Body of pancreas (tissue), 4 donors: ENCODE measurements around the gene MIA.

Experiments
- POLR2A ChIP-seq, 3 donors: fragments of 450-650 bp; IDR thresholded peaks; one replicate each; pipeline ENCODE4 v1.6.1; 2016; ENCODE audit warnings: antibody characterized with exemption in 3 of 3, mild to moderate bottlenecking in 2 of 3
- TF ChIP-seq, protein P1 (sequence below), 7 experiments: fragments of 450-650 bp in 4 of 7; fragments of 200-600 bp in 3 of 7; sonication (generic) in 3 of 7; IDR thresholded peaks; one replicate each; pipeline ENCODE4 v1.5.1; 2016 to 2019; ENCODE audit warnings: antibody characterized with exemption in 7 of 7

DNA sequence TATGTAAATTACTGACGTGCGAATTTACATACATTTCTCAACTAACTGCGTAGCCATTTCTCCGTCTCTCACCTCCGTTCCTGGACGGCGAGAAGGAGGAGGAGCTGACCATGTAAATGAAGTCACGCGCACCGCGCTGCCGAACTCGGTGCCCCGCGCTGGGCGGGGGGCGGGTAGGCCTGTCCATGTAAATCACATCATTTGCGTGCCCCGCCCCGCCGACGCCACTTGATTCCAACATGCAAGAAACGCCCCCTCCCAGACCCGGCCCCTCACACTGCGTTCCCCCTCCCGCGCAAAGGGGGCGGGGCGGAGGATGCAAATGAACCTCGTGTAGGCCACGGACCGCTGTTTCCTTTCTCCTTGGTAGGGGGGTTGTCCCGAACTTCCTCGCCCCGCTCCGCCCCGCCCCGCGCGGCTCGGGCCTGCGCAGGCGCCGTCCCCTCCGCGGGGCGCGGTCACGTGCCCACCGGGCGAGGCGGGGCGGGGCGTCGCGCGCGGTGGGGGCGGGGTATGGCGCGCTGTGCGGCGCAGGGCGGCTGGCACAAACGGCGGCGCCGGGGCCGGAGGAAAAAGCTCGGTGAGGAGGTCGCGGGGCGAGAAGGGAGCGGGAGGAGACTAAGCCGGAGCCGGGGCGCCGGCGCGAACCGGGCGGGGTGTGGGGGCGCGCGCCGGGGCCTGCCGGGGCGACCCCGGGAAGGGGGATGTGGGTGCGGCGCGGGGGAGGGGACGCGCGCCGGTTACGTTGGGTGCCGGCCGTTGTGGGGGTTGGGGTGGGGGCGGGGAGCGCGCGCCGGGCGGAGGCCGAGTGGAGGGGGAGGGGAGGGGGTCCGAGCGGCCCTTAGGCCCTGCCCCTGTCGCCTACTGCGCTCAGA is 23.6 kb downstream of the MIA start, which contains the start of gene EGLN2:
- TF ChIP-seq, protein P1, sequence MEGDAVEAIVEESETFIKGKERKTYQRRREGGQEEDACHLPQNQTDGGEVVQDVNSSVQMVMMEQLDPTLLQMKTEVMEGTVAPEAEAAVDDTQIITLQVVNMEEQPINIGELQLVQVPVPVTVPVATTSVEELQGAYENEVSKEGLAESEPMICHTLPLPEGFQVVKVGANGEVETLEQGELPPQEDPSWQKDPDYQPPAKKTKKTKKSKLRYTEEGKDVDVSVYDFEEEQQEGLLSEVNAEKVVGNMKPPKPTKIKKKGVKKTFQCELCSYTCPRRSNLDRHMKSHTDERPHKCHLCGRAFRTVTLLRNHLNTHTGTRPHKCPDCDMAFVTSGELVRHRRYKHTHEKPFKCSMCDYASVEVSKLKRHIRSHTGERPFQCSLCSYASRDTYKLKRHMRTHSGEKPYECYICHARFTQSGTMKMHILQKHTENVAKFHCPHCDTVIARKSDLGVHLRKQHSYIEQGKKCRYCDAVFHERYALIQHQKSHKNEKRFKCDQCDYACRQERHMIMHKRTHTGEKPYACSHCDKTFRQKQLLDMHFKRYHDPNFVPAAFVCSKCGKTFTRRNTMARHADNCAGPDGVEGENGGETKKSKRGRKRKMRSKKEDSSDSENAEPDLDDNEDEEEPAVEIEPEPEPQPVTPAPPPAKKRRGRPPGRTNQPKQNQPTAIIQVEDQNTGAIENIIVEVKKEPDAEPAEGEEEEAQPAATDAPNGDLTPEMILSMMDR (IDR thresholded peaks at IDR 0.05) = peak in 1 of 7 experiments; percentile 1
- peak; percentile 43 to 63 (median 59) for TF ChIP-seq POLR2A (IDR thresholded peaks at IDR 0.05)
